ENCODE results near the gene EIF3K. TPM values are rescaled to one million over a fixed set of nuclear protein-coding genes. Genes with fewer than 3 reads are reported as not detected.
A peak's percentile ranks its signal among the peaks of the same experiment; 100 is the strongest.

EIF3K gene
- total RNA-seq, 1 donor from 2014 or later: 229 TPM

GRCh38 chr19:38632476-38633213 lies 13.7 kb downstream of the EIF3K start:
- no peak overlapping the region for H3K27ac ChIP-seq
- no peak for TF ChIP-seq CTCF (IDR thresholded peaks at IDR 0.05)
- intact Hi-C loops (cut with DNase I): no loop called here
- no peak overlapping the region for H3K4me3 ChIP-seq
- H3K9me3 ChIP-seq: no peaks in the 10 kb centered on the region
- no peaks in the 10 kb centered on the region for H3K27me3 ChIP-seq (ENCODE audit: low read depth)
- DNase-seq (no peak), ATAC-seq (no peak)
- H3K4me1 ChIP-seq: peaks cover 45% of the 10 kb centered on the region
- H3K36me3 ChIP-seq: peaks cover 74% of the 10 kb centered on the region

GRCh38 chr19:38634757-38635482 lies 15.9 kb downstream of the EIF3K start:
- H3K27me3 ChIP-seq (ENCODE audit: low read depth): no peaks in the 10 kb centered on the region
- peak overlapping the region; percentile 7 for H3K27ac ChIP-seq
- no peak overlapping the region for H3K4me3 ChIP-seq
- H3K4me1 ChIP-seq: peaks cover 45% of the 10 kb centered on the region
- intact Hi-C loops (cut with DNase I): no loop called here
- no peaks in the 10 kb centered on the region for H3K9me3 ChIP-seq
- peak; percentile 75 to 76 for ATAC-seq
- H3K36me3 ChIP-seq: peaks cover 51% of the 10 kb centered on the region
- DNase-seq: peak; percentile 83
- peak; percentile 98 for TF ChIP-seq CTCF (IDR thresholded peaks at IDR 0.05)

GRCh38 chr19:38635483-38636399 lies 16.8 kb downstream of the EIF3K start:
- TF ChIP-seq CTCF (IDR thresholded peaks at IDR 0.05): no peak
- Histone ChIP-seq H3K4me3 (no peak overlapping the region), H3K36me3 (peaks cover 43% of the 10 kb centered on the region), H3K27ac (peak overlapping the region; percentile 44), H3K9me3 (no peaks in the 10 kb centered on the region), H3K4me1 (peaks cover 45% of the 10 kb centered on the region), H3K27me3 (ENCODE audit: low read depth) (no peaks in the 10 kb centered on the region)
- no peak for DNase-seq
- intact Hi-C loops (cut with DNase I): no loop called here
- ATAC-seq: no peak

- Histone ChIP-seq H3K9me3 (no peaks in the 10 kb centered on the region), H3K36me3 (peaks cover 19% of the 10 kb centered on the region), H3K4me3 (no peak overlapping the region), H3K4me1 (peaks cover 33% of the 10 kb centered on the region), H3K27me3 (ENCODE audit: low read depth) (no peaks in the 10 kb centered on the region), H3K27ac (no peak overlapping the region)
- DNase-seq: no peak
- intact Hi-C loops (cut with DNase I): no loop called here
- ATAC-seq: no peak
- TF ChIP-seq CTCF (IDR thresholded peaks at IDR 0.05): no peak
These were observed 19.5 kb downstream of the EIF3K start for GRCh38 chr19:38638461-38638860.

GRCh38 chr19:38639679-38640078 lies 20.7 kb downstream of the EIF3K start:
- Histone ChIP-seq H3K4me3 (no peak overlapping the region), H3K9me3 (no peaks in the 10 kb centered on the region), H3K27ac (peak overlapping the region; percentile 37), H3K27me3 (ENCODE audit: low read depth) (no peaks in the 10 kb centered on the region), H3K36me3 (peaks cover 16% of the 10 kb centered on the region), H3K4me1 (peaks cover 31% of the 10 kb centered on the region)
- no peak for ATAC-seq
- intact Hi-C loops (cut with DNase I): no loop called here
- TF ChIP-seq CTCF (IDR thresholded peaks at IDR 0.05): no peak
- no peak for DNase-seq

Data from lower lobe of right lung (tissue), 2 donors.